ENCODE results near the gene PMIS2.
"Not testable (repeated sequence)": the region's sequence is repeated elsewhere in the genome, so short reads cannot be mapped to it uniquely, and the experiment has no call there.

Gene PMIS2

GRCh38 chr19:35595928-35596327 lies 10.0 kb downstream of the PMIS2 start:
- no peak overlapping the region for H2AFZ ChIP-seq (ENCODE audit: insufficient read depth, low read length, poor library complexity)
- H2BK12ac ChIP-seq (ENCODE audit: low read length) = no peak overlapping the region
- no peaks in the 10 kb centered on the region for H3K9me3 ChIP-seq (ENCODE audit: insufficient read depth, low read depth, low read length)
- H2BK5ac ChIP-seq (ENCODE audit: low read depth, low read length, poor library complexity) = no peak overlapping the region
- H3K14ac ChIP-seq (ENCODE audit: low read length) = no peak overlapping the region
- no peak overlapping the region for H2BK120ac ChIP-seq (ENCODE audit: insufficient read depth, low read length, poor library complexity)
- H3K4me2 ChIP-seq (ENCODE audit: low read length) = no peak overlapping the region
- H3K79me2 ChIP-seq (ENCODE audit: control insufficient read depth, insufficient read depth, low read length, poor library complexity) = no peaks in the 10 kb centered on the region
- H3K23ac ChIP-seq (ENCODE audit: low read length) = no peak overlapping the region
- H4K91ac ChIP-seq (ENCODE audit: low read depth, low read length) = no peak overlapping the region
- H3K4me1 ChIP-seq (ENCODE audit: control insufficient read depth in 1 of 2, insufficient read depth in 2 of 2, low read length in 2 of 2) = no peaks in the 10 kb centered on the region
- no peak overlapping the region for H4K12ac ChIP-seq (ENCODE audit: low read depth, low read length)
- H4K8ac ChIP-seq (ENCODE audit: low read depth, low read length) = no peak overlapping the region
- no peak overlapping the region for H3K18ac ChIP-seq (ENCODE audit: low read length)
- H3K36me3 ChIP-seq (ENCODE audit: control insufficient read depth in 1 of 2, insufficient read depth in 2 of 2, low read length in 2 of 2) = no peaks in the 10 kb centered on the region
- no peaks in the 10 kb centered on the region for H3K27me3 ChIP-seq (ENCODE audit: insufficient read depth, low read length)
- DNase-seq = no peak
- H3K9ac ChIP-seq (ENCODE audit: low read length) = no peak overlapping the region
- no peak overlapping the region for H3K4me3 ChIP-seq (ENCODE audit: low read depth, low read length)
- no peak overlapping the region for H3K27ac ChIP-seq (ENCODE audit: low read depth, low read length)
- no peaks in the 10 kb centered on the region for H3K79me1 ChIP-seq (ENCODE audit: low read length)
- WGBS (ENCODE audit: extremely low coverage, insufficient coverage, insufficient read length) = no CpG with 5 or more reads among the region's 1 CpG
- H2AK5ac ChIP-seq (ENCODE audit: low read length) = no peak overlapping the region
- H3K4ac ChIP-seq (ENCODE audit: low read depth, low read length) = no peak overlapping the region

DNA sequence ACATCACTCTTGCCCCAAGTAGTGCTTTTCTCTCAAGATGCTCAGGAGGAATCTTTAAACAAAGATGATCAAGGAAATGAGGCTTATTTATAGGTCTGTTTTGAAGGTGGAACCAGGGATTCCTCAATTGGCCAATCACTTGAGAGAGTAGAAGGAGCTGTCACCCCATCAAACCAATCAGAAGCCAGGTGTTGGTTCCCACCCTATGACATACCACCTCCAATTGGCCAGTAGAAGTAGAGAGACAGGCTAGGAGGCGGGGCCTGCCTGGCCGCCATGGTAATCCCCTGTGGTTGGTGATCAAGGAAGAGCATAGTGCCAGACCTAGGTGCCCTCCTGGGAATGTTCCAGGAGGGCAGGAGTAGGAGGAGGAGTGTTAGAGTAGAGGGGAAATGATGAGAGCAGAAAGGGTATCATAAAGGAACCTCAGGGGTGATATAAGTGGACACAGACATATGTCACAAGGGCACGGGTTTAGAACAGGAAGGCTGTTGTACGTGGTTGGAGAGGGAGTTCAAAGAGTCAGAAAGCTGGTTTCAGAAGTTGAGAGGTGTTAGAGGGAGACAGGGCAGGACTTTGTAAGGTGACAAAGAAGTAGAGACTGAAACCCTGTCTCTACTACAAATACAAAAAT lies 10.5 kb downstream of the PMIS2 start:
- H3K79me1 ChIP-seq (ENCODE audit: low read length) = no peaks in the 10 kb centered on the region
- H2BK12ac ChIP-seq (ENCODE audit: low read length) = no peak overlapping the region
- H3K9ac ChIP-seq (ENCODE audit: low read length) = no peak overlapping the region
- no peak overlapping the region for H3K4me2 ChIP-seq (ENCODE audit: low read length)
- DNase-seq = no peak
- H3K18ac ChIP-seq (ENCODE audit: low read length) = no peak overlapping the region
- H2AFZ ChIP-seq (ENCODE audit: insufficient read depth, low read length, poor library complexity) = no peak overlapping the region
- no peaks in the 10 kb centered on the region for H3K4me1 ChIP-seq (ENCODE audit: control insufficient read depth in 1 of 2, insufficient read depth in 2 of 2, low read length in 2 of 2)
- no peaks in the 10 kb centered on the region for H3K36me3 ChIP-seq (ENCODE audit: control insufficient read depth in 1 of 2, insufficient read depth in 2 of 2, low read length in 2 of 2)
- H4K91ac ChIP-seq (ENCODE audit: low read depth, low read length) = no peak overlapping the region
- H3K9me3 ChIP-seq (ENCODE audit: insufficient read depth, low read depth, low read length) = no peaks in the 10 kb centered on the region
- no peak overlapping the region for H3K14ac ChIP-seq (ENCODE audit: low read length)
- H3K79me2 ChIP-seq (ENCODE audit: control insufficient read depth, insufficient read depth, low read length, poor library complexity) = no peaks in the 10 kb centered on the region
- H2BK5ac ChIP-seq (ENCODE audit: low read depth, low read length, poor library complexity) = no peak overlapping the region
- H4K8ac ChIP-seq (ENCODE audit: low read depth, low read length) = no peak overlapping the region
- no peak overlapping the region for H3K23ac ChIP-seq (ENCODE audit: low read length)
- H4K12ac ChIP-seq (ENCODE audit: low read depth, low read length) = no peak overlapping the region
- no peak overlapping the region for H3K4ac ChIP-seq (ENCODE audit: low read depth, low read length)
- no CpG with 5 or more reads among the region's 4 CpGs for WGBS (ENCODE audit: extremely low coverage, insufficient coverage, insufficient read length)
- no peak overlapping the region for H3K4me3 ChIP-seq (ENCODE audit: low read depth, low read length)
- no peak overlapping the region for H2AK5ac ChIP-seq (ENCODE audit: low read length)
- H2BK120ac ChIP-seq (ENCODE audit: insufficient read depth, low read length, poor library complexity) = no peak overlapping the region
- no peak overlapping the region for H3K27ac ChIP-seq (ENCODE audit: low read depth, low read length)
- no peaks in the 10 kb centered on the region for H3K27me3 ChIP-seq (ENCODE audit: insufficient read depth, low read length)

DNA sequence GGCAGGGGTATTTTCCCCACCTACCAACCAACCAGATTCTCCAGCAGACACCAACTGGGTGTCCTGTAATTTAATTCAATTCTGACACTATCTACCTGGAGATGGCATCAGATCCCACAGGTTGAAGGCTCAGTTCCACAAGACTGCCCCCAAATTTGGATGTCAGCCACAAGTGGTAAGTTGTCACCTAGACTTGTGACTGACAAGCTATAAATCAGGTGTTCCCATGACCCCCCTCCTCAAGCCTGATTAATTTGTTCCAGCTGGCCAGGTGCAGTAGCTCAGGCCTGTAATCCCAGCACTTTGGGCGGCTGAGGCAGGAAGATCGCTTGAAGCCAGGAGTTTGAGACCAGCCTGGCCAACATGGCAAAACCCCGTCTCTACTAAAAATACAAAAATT lies 16.0 kb downstream of the PMIS2 start:
- Histone ChIP-seq H2AK5ac (ENCODE audit: low read length) (no peak overlapping the region), H3K23ac (ENCODE audit: low read length) (no peak overlapping the region), H4K91ac (ENCODE audit: low read depth, low read length) (no peak overlapping the region), H3K79me2 (ENCODE audit: control insufficient read depth, insufficient read depth, low read length, poor library complexity) (no peaks in the 10 kb centered on the region), H2AFZ (ENCODE audit: insufficient read depth, low read length, poor library complexity) (no peak overlapping the region), H4K12ac (ENCODE audit: low read depth, low read length) (no peak overlapping the region), H3K27ac (ENCODE audit: low read depth, low read length) (no peak overlapping the region), H3K36me3 (ENCODE audit: control insufficient read depth in 1 of 2, insufficient read depth in 2 of 2, low read length in 2 of 2) (no peaks in the 10 kb centered on the region), H3K14ac (ENCODE audit: low read length) (no peak overlapping the region), H3K18ac (ENCODE audit: low read length) (no peak overlapping the region), H3K9ac (ENCODE audit: low read length) (no peak overlapping the region), H3K9me3 (ENCODE audit: insufficient read depth, low read depth, low read length) (peaks cover 4% of the 10 kb centered on the region), H3K4me2 (ENCODE audit: low read length) (no peak overlapping the region), H3K4ac (ENCODE audit: low read depth, low read length) (no peak overlapping the region), H3K4me3 (ENCODE audit: low read depth, low read length) (no peak overlapping the region), H3K4me1 (ENCODE audit: control insufficient read depth in 1 of 2, insufficient read depth in 2 of 2, low read length in 2 of 2) (peaks cover 0 to 2% of the 10 kb centered on the region in 2 experiments), H2BK12ac (ENCODE audit: low read length) (no peak overlapping the region), H3K27me3 (ENCODE audit: insufficient read depth, low read length) (no peaks in the 10 kb centered on the region), H2BK5ac (ENCODE audit: low read depth, low read length, poor library complexity) (no peak overlapping the region), H3K79me1 (ENCODE audit: low read length) (no peaks in the 10 kb centered on the region), H2BK120ac (ENCODE audit: insufficient read depth, low read length, poor library complexity) (no peak overlapping the region), H4K8ac (ENCODE audit: low read depth, low read length) (no peak overlapping the region)
- DNase-seq = no peak
- WGBS (ENCODE audit: extremely low coverage, insufficient coverage, insufficient read length) = no CpG with 5 or more reads among the region's 3 CpGs

DNA sequence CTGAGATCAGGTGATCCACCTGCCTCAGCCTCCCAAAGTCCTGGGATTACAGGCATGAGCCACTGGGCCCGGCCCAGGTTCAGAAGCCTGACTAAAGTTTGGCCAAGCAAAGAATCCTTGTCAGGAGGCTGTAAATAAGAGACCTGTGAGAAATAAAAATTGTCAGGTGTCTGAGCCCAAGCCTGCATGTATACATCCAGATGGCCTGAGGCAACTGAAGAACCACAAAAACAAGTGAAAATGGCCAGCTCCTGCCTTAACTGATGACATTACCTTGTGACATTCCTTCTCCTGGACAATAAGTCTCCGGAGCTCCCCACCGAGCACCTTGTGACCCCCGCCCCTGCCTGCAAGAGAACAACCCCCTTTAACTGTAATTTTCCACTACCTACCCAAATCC lies 18.5 kb downstream of the PMIS2 start:
- H3K27me3 ChIP-seq (ENCODE audit: insufficient read depth, low read length); H3K4me1 ChIP-seq (ENCODE audit: control insufficient read depth in 1 of 2, insufficient read depth in 2 of 2, low read length in 2 of 2); H4K91ac ChIP-seq (ENCODE audit: low read depth, low read length); H3K23ac ChIP-seq (ENCODE audit: low read length); H3K18ac ChIP-seq (ENCODE audit: low read length); H3K36me3 ChIP-seq (ENCODE audit: control insufficient read depth in 1 of 2, insufficient read depth in 2 of 2, low read length in 2 of 2); H3K27ac ChIP-seq (ENCODE audit: low read depth, low read length); H3K4me2 ChIP-seq (ENCODE audit: low read length); H3K4ac ChIP-seq (ENCODE audit: low read depth, low read length); H3K9ac ChIP-seq (ENCODE audit: low read length); H4K12ac ChIP-seq (ENCODE audit: low read depth, low read length); H2AFZ ChIP-seq (ENCODE audit: insufficient read depth, low read length, poor library complexity); H3K9me3 ChIP-seq (ENCODE audit: insufficient read depth, low read depth, low read length); H3K14ac ChIP-seq (ENCODE audit: low read length); H3K79me1 ChIP-seq (ENCODE audit: low read length); H2BK12ac ChIP-seq (ENCODE audit: low read length); H2BK5ac ChIP-seq (ENCODE audit: low read depth, low read length, poor library complexity); DNase-seq; H2AK5ac ChIP-seq (ENCODE audit: low read length); H2BK120ac ChIP-seq (ENCODE audit: insufficient read depth, low read length, poor library complexity); H4K8ac ChIP-seq (ENCODE audit: low read depth, low read length); H3K4me3 ChIP-seq (ENCODE audit: low read depth, low read length); H3K79me2 ChIP-seq (ENCODE audit: control insufficient read depth, insufficient read depth, low read length, poor library complexity): not testable (repeated sequence)
- WGBS (ENCODE audit: extremely low coverage, insufficient coverage, insufficient read length) = no CpG with 5 or more reads among the region's 4 CpGs

All from trophoblast cell (in vitro differentiated cells and primary cell).